NCI-H2196 treated with DMSO at 0.1 percent for 48 hours (cell line): ENCODE measurements around the gene ZNF296.
A peak's percentile ranks its signal among the peaks of the same experiment; 100 is the strongest.
"Not testable (repeated sequence)": the region's sequence is repeated elsewhere in the genome, so short reads cannot be mapped to it uniquely, and the experiment has no call there.

Source experiments
- DNase-seq: peaks from one replicate; lab custom pipeline; 2025; ENCODE audit not compliant: unreplicated experiment; lab: John Stamatoyannopoulos, UW

ZNF296 gene

DNA sequence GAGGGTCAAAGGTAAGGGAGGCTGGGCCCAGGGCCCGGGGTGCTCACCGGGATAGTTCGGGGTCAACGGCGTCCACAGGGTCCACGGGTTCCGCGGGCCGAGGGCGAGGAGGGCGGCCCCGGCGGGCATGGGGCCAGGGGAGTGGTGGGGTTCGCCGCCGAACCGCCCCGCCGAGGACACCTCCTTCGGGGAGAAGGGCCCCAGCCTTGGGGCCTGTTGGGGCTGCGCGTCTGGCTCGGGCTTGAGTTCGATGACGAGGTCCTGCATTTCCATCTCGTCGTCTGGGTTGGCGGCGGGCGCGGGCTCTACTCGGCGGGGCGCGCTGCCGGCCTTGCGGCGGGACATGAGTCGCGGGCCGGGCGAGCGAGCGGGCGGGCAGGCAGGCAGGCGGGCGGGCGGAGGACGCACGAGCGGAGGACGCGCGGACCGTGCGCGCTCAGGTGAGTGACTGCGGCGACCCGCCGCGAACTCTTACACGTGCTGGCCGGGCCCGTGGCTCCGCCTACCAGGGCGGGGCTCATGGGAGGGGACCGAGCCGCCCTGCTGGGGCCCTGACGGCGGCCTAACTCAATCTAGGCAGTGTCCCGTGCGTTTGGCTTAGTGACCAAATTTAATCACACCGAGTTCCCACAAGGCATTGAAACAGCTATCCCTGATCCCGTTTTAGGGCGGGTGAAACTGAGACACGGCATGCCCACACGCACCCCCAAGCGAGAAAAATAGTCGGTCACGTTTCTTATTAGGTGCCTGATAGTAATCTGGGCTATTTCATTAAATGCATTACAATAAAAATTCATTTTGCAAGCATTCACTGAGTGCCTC is at the start of gene ZNF296:
Gene ZNF296, minus strand, starts transcription at position 450 of the 822 bp plus-strand sequence. Its CDS starts 105 bp downstream, at position 345.
- DNase-seq: peak; percentile 72

DNA sequence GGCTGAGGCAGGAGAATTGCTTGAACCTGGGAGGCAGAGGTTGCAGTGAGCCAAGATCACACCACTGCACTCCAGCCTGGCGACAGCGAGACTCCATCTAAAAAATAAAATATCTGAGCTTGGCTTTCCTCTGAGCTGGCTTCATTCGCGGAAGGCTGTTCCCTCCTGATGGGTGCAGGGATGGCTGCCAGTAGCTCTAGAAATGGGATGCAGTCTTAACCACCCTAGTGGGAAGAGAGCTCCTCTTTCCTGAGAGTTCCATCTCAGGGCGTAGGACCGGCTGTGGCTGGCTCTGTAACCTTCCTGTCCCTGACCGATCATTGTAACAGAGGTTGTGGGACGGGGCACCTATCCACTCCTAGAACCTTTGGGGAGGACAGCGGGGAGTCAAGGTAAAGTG is 49.1 kb upstream of the ZNF296 start:
- no peak for DNase-seq

DNA sequence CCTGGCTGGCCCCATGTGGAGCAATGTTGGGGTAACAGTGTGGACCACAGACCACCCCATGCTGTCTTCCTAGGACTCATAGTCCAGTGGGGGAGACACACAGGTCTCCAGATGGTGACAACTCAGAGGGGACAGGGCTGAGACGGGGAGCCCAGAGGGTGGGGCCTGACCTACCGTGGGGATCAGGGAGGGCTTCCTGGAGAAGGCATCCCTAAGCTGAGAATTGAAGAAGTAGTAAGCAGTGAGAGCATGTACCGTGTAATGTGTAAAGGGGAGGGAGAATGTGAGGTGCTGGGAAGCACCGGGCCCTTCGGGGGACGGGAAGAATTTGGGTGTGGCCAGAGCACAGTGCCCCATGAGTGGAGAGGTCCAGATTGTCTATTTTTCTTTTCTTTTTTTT is 47.7 kb upstream of the ZNF296 start:
- no peak for DNase-seq

DNA sequence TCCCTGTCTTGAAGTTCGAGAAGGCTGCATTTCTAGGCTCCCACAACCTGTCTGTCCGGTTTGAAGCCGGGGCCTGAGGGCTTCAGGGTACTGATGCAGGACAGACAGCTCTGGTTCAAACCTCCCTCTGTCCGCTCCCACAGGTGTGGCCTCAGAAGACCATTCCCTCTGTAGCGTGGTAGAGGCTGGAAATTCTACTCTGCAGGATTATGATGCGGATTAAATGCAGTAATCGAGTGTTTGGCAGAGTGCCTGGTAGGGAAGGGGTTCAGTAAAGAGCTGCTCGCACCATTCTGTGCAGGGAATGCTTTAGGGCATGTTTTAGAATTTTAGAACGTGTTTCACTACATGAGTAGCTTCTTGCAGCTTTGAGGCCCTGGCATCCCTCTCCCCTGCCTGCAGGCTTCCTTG is 47.2 kb upstream of the ZNF296 start:
- DNase-seq: no peak

DNA sequence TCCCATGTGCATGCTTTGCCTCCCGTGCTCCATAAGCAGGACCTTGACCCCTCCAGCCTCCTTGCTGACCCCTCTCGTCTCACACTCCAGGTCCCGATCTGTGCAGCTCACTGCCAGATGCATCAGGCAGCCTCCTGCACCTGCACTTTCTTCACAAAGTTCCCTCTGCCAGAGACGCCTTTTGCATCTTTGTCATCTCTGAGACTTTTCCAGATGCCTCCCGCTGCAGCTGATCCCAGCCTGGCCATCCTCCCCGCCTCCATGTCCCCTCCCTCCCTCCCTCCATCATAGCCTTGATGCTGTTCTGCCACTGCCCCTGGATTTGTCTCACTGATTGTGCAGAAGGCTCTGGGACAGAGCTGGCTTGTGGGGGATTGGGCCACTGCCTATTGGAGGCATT is 46.6 kb upstream of the ZNF296 start:
- DNase-seq: no peak

DNA sequence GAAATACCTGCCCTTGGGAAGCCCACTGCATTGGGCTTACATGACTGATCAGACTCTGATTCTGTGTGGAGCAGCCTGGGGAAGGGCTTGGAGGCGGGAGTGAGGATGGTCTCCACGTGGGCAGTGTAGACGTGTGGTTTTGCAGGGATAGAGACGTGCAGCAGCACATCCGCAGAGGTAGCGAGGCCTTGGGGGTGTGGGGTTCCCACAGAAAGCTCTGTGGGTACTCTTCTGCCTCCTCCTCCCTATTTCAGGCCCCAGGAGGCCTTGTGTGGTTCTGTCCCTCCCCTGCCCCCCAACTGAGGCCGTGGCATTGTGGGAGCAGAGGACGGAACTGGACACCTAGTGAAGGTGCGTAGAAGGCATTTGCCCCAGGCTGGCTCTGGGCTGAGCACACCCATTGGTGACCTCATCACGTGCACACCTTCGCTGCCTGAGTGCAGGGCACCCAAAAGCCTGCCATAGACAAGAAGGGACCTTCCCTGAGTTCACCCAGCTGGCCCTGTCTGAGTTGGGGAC is 45.6 kb upstream of the ZNF296 start:
- no peak for DNase-seq

DNA sequence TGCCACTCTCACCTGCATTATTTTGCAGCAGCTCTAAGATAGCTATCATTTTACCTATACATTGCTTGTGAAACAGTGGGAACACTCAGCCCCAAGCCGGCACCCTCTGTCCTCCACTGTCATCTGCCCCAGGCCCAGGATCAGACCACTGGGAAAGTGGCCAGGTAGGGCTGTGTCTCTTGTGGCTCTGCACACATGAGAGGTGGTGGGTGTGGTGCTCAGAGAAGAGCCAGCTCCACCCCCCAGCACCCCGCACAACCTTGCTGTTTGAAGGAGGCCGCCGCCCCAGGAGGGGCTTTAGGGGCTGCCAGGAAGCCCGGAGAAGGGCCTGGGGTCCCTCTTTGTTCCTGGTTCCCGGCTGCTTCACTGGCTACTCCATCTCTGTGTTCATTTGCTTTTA is 43.3 kb upstream of the ZNF296 start:
- DNase-seq: no peak

DNA sequence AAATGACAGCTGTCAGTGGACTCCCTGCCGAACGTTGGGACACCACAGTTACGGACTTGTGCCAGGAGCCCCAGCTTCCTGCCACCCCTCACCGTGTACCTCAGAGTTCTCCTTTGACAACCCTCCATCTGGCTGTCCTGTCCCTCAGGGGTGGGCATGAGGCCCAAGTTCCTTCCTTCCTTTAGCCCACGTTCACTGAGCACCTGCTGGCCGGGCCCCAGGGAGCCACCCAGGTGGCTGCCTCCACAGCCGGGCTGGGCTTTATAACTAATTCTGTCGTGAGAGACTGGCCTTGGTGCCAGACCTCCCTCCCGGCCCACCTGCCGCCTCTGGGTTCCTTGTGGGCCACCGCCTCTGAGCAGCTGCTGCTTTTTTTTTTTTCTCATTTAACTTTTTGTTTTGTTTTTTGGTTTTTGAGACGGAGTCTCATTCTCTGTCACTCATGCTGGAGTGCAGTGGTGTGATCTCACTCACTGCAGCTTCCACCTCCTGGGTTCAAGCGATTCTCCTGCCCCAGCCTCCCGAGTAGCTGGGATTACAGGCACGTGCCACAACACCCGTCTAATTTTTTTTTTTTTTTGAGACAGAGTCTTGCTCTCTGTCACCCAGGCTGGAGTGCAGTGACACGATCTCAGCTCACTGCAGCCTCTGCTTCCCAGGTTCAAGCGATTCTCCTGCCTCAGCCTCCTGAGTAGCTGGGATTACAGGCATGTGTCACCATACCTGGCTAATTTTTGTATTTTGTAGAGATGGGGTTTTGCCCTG is 42.5 kb upstream of the ZNF296 start:
- not testable (repeated sequence) for DNase-seq

DNA sequence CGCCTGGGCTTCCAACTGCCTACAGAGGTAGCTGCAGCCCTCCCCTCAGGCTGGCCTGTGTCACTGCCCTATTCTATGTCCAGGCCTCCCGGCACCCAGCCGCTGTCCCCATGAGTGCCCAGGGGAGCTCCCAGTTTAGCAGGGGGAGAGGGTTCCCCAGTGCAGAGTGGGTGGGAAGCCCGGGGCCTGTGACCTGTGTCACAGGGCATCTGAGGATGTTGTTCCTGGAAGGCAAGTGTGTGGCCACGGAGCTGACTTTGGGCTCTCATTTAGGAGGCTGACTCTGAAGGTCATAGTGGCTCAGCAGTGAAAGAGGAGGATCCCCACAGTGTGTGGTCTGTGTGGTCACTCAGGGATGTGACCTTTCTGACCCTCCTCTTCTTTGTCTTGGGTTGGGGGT is 41.8 kb upstream of the ZNF296 start:
- DNase-seq: no peak

DNA sequence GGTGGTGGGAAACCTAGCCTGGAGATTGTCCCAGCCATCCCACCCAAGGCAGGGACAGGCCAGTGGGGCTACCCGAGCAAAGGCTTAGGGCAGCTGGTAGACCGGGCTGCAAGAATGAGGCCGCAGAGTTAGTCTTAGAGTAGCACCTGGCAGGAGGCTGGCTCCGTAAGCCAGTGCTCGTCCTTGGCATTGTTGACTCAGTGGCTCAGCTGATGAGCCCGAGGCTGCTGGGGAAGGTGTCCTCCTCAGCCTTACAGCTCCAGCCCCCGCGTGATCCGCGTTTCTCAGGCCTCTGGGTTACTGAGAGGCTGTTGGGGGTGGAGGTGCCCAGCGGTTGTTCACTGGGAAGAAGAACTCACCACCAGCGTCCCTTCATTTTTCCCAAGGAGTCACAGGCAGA is 41.4 kb upstream of the ZNF296 start:
- DNase-seq: no peak

DNA sequence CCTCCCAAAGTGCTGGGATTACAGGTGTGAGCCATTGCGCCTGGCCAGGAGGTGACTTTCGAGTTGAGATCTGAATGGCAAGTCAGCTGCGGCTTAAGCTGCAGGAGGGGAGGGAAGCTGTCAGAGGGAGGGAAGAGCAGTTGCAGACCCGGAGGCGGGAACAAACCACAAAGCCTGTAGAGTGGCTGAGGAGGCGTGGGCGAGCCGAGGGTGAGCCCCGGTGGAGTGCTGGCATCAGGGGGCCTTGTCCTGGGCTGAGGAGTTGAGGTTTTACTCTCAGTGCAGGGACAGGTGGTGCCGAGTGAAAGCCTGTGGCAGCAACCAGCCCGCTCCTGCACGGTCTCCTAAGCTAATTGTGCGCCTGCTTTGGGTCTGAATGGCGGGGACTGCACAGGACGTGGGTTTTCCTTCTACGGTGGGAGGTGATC is 40.9 kb upstream of the ZNF296 start:
- DNase-seq: peak; percentile 21

DNA sequence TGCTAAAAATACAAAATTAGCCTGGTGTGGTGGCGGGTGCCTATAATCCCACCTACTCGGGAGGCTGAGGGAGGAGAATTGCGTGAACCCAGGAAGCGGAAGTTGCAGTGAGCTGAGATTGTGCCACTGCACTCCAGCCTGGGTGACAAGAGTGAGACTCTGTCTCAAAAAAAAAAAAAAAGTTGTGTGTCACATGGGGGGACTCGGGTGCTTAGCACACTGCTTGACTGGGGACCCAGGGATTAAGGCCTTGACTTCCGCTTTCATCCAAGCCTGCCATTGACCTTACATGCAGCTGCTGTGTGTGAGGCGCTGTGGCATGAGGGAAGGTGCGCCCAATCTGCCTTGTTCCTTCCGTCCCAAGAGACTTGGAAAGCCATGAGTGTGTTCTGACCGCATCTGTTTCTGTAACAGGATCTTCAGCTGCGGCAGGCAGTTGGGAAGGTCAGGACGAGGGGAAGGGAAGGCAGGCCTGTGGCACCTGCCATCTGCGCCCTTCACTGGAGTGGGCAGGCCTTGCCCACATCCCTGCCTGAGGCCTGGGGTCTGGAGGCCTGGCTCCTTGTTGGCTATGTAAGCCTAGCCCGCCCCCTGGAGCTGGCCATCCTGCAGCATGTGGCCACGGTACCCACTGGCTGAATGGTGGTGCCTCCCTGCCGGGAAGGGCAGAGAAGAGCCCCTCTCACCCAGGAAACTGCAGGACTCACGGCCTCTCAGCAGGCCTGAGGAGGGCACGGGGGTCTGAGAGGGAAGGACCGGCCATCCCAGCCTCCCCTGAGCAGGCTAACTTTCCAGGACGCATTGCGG is 39.7 kb upstream of the ZNF296 start:
- peak; percentile 76 for DNase-seq

DNA sequence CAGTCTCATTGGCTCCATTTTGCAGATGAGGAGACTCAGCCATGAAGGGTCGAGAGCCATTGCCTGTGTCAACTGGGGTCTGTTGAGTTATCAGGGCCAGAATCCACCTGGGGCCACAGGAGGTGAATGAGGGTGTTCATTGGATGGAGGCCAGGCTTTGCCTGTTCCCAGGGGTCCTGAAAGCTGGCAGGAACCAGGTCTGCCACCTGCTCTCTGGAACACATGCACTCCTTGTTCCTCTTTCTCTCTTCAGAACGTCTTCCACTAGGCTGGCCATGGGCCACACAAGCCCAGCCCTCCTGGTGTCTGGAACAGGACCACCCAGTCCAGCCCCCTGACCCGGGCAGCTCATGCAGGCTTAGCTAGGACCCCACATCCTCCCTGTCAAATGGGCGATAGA is 37.8 kb upstream of the ZNF296 start:
- DNase-seq: no peak

DNA sequence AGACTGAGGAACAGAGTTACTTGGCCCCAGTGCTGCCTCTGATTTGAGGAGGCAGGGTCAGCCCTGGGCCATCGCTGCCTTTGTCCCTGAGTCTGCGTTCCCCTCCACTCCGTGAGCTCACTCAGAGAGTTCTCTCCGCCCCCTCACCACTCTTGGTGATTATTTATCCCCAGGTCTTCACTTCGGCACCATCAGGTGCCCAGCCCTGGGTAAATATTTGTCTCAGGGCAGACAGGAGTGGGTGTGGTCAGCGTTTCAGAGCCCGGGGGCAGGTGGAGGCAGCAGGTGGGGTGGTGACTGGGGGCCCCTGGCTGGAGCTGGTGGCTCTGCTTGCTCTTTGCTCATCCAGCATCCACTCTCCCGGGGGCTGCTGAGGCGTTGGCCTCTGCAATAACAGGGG is 37.4 kb upstream of the ZNF296 start:
- DNase-seq: peak; percentile 73

DNA sequence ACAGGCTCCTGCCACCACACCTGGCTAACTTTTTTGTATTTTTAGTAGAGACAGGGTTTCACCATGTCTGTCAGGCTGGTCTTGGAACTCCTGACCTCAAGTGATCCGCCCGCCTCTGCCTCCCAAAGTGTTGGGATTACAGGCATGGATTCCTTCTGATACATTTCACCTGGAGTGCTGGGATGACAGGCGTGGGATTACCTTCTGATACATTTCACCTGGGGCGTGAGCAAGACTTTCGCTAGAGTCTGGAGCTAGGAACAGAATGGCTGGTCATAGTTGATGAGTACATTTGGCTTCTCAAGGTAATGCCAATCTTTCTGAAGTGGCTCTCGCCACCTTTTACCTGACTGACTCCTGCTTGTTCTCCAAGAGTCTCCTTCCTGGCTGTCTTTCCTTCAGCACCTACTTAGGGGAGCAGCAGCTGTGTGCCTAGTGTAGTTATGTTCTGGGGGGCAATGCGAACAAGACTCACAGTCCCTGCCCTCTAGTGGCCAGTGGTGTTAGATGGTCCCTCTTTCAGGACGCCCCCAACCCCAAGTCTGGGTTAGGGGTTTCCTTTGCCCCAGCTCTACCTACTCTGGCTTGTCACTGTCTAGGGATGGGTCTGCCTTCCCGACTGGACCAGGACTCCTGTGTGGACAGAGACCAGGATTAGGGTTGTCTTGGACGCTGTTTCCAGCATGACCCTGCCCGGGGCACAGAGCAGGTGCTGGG is 36.0 kb upstream of the ZNF296 start:
- no peak for DNase-seq

DNA sequence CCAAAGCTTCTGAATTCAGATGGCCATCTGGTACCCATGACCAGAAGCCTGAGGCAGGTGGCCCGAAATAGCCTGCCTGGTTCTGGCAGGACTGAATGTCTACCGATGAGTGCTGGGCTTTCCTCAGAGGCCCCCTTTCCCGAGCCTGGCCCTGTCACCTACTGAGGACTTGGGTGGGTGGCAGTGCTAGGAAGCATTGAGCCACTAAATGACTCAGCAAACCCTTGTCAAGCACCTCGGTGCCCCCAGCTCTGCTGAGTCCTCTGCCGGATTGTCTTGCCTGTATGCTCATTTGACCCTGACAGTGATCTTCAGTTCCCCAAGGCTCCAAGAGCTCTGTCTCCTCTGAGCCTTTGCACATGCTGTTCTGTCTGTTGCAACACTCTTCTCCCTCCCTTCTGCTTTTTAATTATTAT is 34.6 kb upstream of the ZNF296 start:
- no peak for DNase-seq

DNA sequence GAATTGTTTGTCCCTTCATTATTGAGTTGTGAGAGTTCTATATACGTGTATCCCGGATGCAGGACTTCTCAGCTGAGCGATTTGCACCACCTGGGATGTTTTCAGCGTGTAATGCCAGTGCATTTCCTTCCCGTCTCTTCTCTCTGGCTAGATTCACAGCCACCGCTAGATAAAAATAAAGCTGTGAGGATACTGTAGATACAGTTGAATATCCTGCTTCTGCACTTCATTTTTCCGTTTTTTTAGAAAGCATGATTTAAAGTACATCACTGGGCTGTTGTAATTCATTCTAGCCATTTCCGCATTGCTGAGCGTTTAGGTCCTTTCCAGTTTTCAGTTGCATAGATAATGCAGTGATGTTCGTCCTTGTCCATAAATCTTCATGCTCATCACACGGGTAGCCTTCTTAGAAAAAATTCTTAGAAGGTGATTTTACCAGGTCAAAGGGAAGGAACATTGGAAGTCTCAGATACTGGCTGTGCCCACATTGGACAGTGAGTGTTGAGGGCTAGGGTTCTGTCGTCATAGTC is 31.4 kb upstream of the ZNF296 start:
- no peak for DNase-seq

DNA sequence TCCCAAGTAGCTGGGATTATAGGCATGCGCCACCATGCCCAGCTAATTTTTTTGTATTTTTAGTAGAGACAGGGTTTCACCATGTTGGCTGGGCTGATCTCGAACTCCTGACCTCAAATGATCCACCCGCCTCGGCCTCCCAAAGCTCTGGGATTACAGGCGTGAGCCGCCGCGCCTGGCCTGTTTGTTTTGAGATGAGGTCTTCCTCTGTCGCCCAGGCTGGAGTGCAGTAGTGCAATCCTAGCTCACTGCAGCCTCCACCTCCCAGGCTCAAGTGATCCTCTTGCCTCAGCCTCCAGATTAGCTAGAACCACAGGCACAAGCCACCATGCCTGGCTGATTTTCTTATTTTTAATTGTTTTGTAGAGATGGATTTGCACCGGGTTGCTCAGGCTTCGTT is 30.1 kb upstream of the ZNF296 start:
- DNase-seq: not testable (repeated sequence)

DNA sequence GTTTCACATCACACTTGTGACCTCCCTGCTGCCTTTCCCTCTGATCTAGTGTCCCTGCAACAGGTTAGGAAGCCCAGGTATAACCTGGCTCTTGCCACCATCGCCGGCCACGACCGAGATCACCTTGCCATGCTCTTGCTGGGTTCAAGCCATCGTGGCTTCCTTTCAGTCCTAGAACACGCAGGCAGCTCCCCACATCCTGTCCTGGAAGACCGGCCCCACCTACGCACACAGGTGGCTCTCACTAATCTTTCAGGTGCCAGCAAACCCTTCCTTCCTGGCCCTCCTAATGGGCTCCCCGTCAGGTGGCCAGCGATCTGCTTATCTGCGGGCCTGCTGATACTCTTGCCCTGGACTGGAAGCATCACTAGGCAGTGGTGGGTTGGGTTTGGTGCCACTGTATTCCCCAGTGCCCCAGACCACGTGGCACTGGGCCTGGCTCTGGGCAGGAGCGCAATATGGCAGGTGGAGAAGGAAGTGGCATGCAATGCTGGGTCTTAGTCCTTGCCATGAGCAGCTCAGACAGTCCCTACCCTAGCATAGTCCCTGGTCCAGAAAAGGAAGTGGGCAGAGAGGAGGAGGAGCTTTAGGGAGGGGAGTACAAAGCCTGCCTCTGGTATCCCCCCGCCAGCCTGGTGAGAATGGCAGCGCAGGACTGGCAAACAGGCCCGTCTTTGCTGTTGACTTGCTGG is 28.5 kb upstream of the ZNF296 start:
- DNase-seq: no peak
